ENCODE measurements around the gene EIF4A3. TPM values are rescaled to one million over a fixed set of nuclear protein-coding genes. Genes with fewer than 3 reads are reported as not detected.

Gene EIF4A3
- total RNA-seq, 1 donor from 2014 or later = 83.6 TPM

DNA sequence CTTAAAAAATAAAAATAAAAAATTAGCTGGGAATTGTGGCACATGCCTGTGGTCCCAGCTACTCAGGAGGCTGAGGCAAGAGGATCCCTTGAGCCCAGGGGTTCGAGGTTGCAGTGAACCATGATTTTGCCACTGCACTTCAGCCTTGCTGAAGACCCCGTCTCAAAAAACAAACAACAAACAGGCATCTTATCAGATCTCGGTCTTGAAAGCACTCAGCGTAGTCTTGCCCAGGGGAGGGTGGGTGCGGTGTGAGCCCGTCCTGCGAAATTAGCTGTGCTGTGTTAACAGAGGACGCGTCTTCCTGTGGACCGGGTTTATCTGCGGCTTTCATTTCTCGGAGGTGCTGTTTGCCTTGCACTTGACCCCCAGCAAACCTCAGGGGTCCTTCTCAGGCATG lies 40.2 kb downstream of the EIF4A3 start:
- Mint-ChIP-seq H3K27ac (no peak overlapping the region), H3K36me3 (ENCODE audit: insufficient read depth) (no peaks in the 10 kb centered on the region), H3K27me3 (peaks cover 9% of the 10 kb centered on the region), H3K4me1 (ENCODE audit: low read depth) (peaks cover 9% of the 10 kb centered on the region), H3K9me3 (ENCODE audit: low read depth) (no peaks in the 10 kb centered on the region), H3K4me3 (ENCODE audit: low read depth) (no peak overlapping the region)
- TF ChIP-seq, protein P1, sequence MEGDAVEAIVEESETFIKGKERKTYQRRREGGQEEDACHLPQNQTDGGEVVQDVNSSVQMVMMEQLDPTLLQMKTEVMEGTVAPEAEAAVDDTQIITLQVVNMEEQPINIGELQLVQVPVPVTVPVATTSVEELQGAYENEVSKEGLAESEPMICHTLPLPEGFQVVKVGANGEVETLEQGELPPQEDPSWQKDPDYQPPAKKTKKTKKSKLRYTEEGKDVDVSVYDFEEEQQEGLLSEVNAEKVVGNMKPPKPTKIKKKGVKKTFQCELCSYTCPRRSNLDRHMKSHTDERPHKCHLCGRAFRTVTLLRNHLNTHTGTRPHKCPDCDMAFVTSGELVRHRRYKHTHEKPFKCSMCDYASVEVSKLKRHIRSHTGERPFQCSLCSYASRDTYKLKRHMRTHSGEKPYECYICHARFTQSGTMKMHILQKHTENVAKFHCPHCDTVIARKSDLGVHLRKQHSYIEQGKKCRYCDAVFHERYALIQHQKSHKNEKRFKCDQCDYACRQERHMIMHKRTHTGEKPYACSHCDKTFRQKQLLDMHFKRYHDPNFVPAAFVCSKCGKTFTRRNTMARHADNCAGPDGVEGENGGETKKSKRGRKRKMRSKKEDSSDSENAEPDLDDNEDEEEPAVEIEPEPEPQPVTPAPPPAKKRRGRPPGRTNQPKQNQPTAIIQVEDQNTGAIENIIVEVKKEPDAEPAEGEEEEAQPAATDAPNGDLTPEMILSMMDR (IDR thresholded peaks at IDR 0.05; ENCODE audit: unreplicated experiment) = no peak
- DNase-seq (ENCODE audit: low spot score, unreplicated experiment) = no peak

DNA sequence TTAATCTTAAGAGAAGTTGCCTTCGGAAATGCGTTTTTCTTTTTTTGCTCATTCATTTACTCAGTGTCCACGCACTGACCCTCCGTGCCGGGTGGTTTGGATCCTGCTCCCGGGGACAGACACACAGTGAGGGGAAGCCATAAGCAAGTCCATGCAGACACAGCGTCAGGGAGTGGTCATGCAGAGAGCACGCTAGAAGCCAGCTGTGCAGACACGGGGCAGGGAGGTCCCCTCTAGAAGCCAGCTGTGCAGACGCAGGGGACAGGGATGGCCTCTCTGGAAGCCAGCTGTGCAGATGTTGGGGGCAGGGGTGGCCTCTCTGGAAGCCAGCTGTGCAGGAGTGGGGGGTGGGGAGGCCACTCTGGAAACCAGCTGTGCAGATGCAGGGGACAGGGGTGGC lies 40.8 kb downstream of the EIF4A3 start:
- no peak overlapping the region for H3K4me3 Mint-ChIP-seq (ENCODE audit: low read depth)
- TF ChIP-seq, protein P1 (IDR thresholded peaks at IDR 0.05; ENCODE audit: unreplicated experiment) = no peak

DNA sequence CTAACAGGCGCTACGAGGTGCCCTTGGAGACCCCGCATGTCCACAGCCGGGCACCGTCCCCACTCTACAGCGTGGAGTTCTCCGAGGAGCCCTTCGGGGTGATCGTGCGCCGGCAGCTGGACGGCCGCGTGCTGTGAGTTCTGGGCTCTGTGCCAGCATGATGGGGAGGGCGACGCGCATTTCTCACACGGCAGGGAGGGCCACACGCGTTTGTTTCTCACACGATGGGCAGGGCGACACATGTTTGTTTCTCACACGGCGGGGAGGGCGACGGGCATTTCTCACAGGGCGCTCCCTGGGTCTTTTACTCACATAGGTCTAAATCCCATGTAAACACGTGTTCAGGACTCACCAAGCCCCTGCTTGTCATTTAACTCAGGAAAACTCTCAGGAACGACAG lies 41.2 kb downstream of the EIF4A3 start:
- no peaks in the 10 kb centered on the region for H3K36me3 Mint-ChIP-seq (ENCODE audit: insufficient read depth)
- peaks cover 11% of the 10 kb centered on the region for H3K4me1 Mint-ChIP-seq (ENCODE audit: low read depth)
- no peak for DNase-seq (ENCODE audit: low spot score, unreplicated experiment)
- no peaks in the 10 kb centered on the region for H3K9me3 Mint-ChIP-seq (ENCODE audit: low read depth)
- H3K27ac Mint-ChIP-seq = no peak overlapping the region
- no peak overlapping the region for H3K4me3 Mint-ChIP-seq (ENCODE audit: low read depth)
- TF ChIP-seq, protein P1 (IDR thresholded peaks at IDR 0.05; ENCODE audit: unreplicated experiment) = no peak
- peaks cover 9% of the 10 kb centered on the region for H3K27me3 Mint-ChIP-seq

More for the DNA sequence above, 40.8 kb downstream of the EIF4A3 start:
- Mint-ChIP-seq H3K27ac (no peak overlapping the region), H3K36me3 (ENCODE audit: insufficient read depth) (no peaks in the 10 kb centered on the region), H3K4me1 (ENCODE audit: low read depth) (peaks cover 9% of the 10 kb centered on the region), H3K27me3 (peaks cover 9% of the 10 kb centered on the region), H3K9me3 (ENCODE audit: low read depth) (no peaks in the 10 kb centered on the region)
- DNase-seq (ENCODE audit: low spot score, unreplicated experiment) = no peak

DNA sequence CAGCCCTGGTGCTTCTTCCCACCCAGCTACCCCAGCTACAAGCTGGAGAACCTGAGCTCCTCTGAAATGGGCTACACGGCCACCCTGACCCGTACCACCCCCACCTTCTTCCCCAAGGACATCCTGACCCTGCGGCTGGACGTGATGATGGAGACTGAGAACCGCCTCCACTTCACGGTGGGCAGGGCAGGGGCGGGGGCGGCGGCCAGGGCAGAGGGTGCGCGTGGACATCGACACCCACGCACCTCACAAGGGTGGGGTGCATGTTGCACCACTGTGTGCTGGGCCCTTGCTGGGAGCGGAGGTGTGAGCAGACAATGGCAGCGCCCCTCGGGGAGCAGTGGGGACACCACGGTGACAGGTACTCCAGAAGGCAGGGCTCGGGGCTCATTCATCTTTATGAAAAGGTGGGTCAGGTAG lies 42.0 kb downstream of the EIF4A3 start:
- Mint-ChIP-seq H3K27me3 (peaks cover 9% of the 10 kb centered on the region), H3K27ac (no peak overlapping the region), H3K9me3 (ENCODE audit: low read depth) (no peaks in the 10 kb centered on the region), H3K4me1 (ENCODE audit: low read depth) (peaks cover 11% of the 10 kb centered on the region), H3K4me3 (ENCODE audit: low read depth) (no peak overlapping the region), H3K36me3 (ENCODE audit: insufficient read depth) (no peaks in the 10 kb centered on the region)
- no peak for DNase-seq (ENCODE audit: low spot score, unreplicated experiment)
- TF ChIP-seq, protein P1 (IDR thresholded peaks at IDR 0.05; ENCODE audit: unreplicated experiment) = no peak

DNA sequence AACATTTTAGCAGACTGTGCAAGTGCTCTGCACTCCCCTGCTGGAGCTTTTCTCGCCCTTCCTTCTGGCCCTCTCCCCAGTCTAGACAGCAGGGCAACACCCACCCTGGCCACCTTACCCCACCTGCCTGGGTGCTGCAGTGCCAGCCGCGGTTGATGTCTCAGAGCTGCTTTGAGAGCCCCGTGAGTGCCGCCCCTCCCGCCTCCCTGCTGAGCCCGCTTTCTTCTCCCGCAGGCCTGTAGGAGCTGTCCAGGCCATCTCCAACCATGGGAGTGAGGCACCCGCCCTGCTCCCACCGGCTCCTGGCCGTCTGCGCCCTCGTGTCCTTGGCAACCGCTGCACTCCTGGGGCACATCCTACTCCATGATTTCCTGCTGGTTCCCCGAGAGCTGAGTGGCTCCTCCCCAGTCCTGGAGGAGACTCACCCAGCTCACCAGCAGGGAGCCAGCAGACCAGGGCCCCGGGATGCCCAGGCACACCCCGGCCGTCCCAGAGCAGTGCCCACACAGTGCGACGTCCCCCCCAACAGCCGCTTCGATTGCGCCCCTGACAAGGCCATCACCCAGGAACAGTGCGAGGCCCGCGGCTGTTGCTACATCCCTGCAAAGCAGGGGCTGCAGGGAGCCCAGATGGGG lies 42.5 kb downstream of the EIF4A3 start:
- Mint-ChIP-seq H3K4me1 (ENCODE audit: low read depth) (peaks cover 11% of the 10 kb centered on the region), H3K4me3 (ENCODE audit: low read depth) (no peak overlapping the region), H3K27ac (peak overlapping the region; percentile 53), H3K9me3 (ENCODE audit: low read depth) (no peaks in the 10 kb centered on the region), H3K36me3 (ENCODE audit: insufficient read depth) (no peaks in the 10 kb centered on the region), H3K27me3 (peaks cover 9% of the 10 kb centered on the region)
- DNase-seq (ENCODE audit: low spot score, unreplicated experiment) = no peak
- TF ChIP-seq, protein P1 (IDR thresholded peaks at IDR 0.05; ENCODE audit: unreplicated experiment) = no peak

Data from progenitor cell of endocrine pancreas (in vitro differentiated cells).